H9 (cell line): ENCODE results near the gene CHN2. TPM values are rescaled to one million over a fixed set of nuclear protein-coding genes. Genes with fewer than 3 reads are reported as not detected.

ENCODE experiments used
- DNase-seq: peaks from one replicate; pipeline ENCODE4 v3.0.0-alpha.2; 2017
- H2AFZ ChIP-seq: one replicate; pipeline ENCODE4 v1.6.1; 2013; ENCODE audit warnings: mild to moderate bottlenecking, low read length, control low read depth, moderate library complexity
- H2AK5ac ChIP-seq: 2 replicates; pipeline ENCODE4 v1.6.1; 2013; ENCODE audit warnings: low read length, control low read depth, mixed read lengths; ENCODE audit not compliant: insufficient read length
- H2BK120ac ChIP-seq: one replicate; pipeline ENCODE4 v1.6.1; 2013; ENCODE audit warnings: low read depth, mild to moderate bottlenecking, low read length, control low read depth, inconsistent platforms; ENCODE audit not compliant: poor library complexity, severe bottlenecking
- H2BK12ac ChIP-seq: 2 replicates; pipeline ENCODE4 v1.6.1; 2013; ENCODE audit warnings: low read length, control low read depth, mixed read lengths, low read depth; ENCODE audit not compliant: insufficient read length
- H2BK15ac ChIP-seq: 2 replicates; pipeline ENCODE4 v1.6.1; 2013; ENCODE audit warnings: low read depth, low read length, control low read depth
- H2BK20ac ChIP-seq: one replicate; pipeline ENCODE4 v1.6.1; 2013; ENCODE audit warnings: low read depth, mild to moderate bottlenecking, low read length, control low read depth, inconsistent platforms; ENCODE audit not compliant: poor library complexity, severe bottlenecking
- H2BK5ac ChIP-seq: 2 replicates; pipeline ENCODE4 v1.6.1; 2013; ENCODE audit warnings: low read length, control low read depth, mixed read lengths; ENCODE audit not compliant: insufficient read length
- H3K14ac ChIP-seq: 2 replicates; pipeline ENCODE4 v1.6.1; 2013; ENCODE audit warnings: low read length, control low read depth; ENCODE audit not compliant: insufficient read depth
- H3K18ac ChIP-seq: 2 replicates; pipeline ENCODE4 v1.6.1; 2013; ENCODE audit warnings: low read depth, mild to moderate bottlenecking, mixed read lengths, low read length, control low read depth; ENCODE audit not compliant: insufficient read length
- H3K23ac ChIP-seq: 2 replicates; pipeline ENCODE4 v1.6.1; 2013; ENCODE audit warnings: low read length, control low read depth, mixed read lengths, low read depth; ENCODE audit not compliant: insufficient read length
- H3K23me2 ChIP-seq: 2 replicates; pipeline ENCODE4 v1.6.1; 2013; ENCODE audit warnings: low read depth, mild to moderate bottlenecking, mixed read lengths, low read length, control low read depth; ENCODE audit not compliant: insufficient read length, poor library complexity, severe bottlenecking
- H3K27ac ChIP-seq: 2 replicates; pipeline ENCODE4 v1.5.1; 2013; ENCODE audit warnings: low read length, control low read depth, mixed read lengths, low read depth; ENCODE audit not compliant: insufficient read length
- H3K27me3 ChIP-seq: 2 replicates; pipeline ENCODE4 v1.6.1; 2013; ENCODE audit warnings: low read length, control low read depth, inconsistent platforms; ENCODE audit not compliant: insufficient read depth
- H3K4ac ChIP-seq: 2 replicates; pipeline ENCODE4 v1.6.1; 2013; ENCODE audit warnings: low read depth, mild to moderate bottlenecking, control low read depth, inconsistent platforms, low read length, moderate library complexity
- H3K4me1 ChIP-seq: 2 replicates; pipeline ENCODE4 v1.6.1; 2013; ENCODE audit warnings: low read length, control low read depth, inconsistent platforms; ENCODE audit not compliant: insufficient read depth
- H3K4me2 ChIP-seq: 2 replicates; pipeline ENCODE4 v1.6.1; 2013; ENCODE audit warnings: low read length, control low read depth, mixed read lengths; ENCODE audit not compliant: insufficient read length, insufficient read depth
- H3K56ac ChIP-seq: 2 replicates; pipeline ENCODE4 v1.6.1; 2013; ENCODE audit warnings: low read depth, mild to moderate bottlenecking, mixed read lengths, low read length, control low read depth; ENCODE audit not compliant: insufficient read length
- H3K79me1 ChIP-seq: 2 replicates; pipeline ENCODE4 v1.6.1; 2013; ENCODE audit warnings: low read depth, mild to moderate bottlenecking, moderate library complexity, low read length, control low read depth, inconsistent platforms; ENCODE audit not compliant: insufficient read depth, poor library complexity, severe bottlenecking
- H3K79me2 ChIP-seq: 2 replicates; pipeline ENCODE4 v1.6.1; 2013; ENCODE audit warnings: low read length, control low read depth, inconsistent platforms; ENCODE audit not compliant: insufficient read depth
- H3K9ac ChIP-seq: 2 replicates; pipeline ENCODE4 v1.6.1; 2013; ENCODE audit warnings: low read length, control low read depth, mixed read lengths; ENCODE audit not compliant: insufficient read length; ENCODE audit errors: extremely low read depth
- H3K9me3 ChIP-seq: one replicate; pipeline ENCODE4 v1.6.1; 2013; ENCODE audit warnings: low read depth, low read length, inconsistent platforms; ENCODE audit not compliant: control insufficient read depth
- H3T11ph ChIP-seq: one replicate; pipeline ENCODE4 v1.6.1; 2013; ENCODE audit warnings: mild to moderate bottlenecking, low read length, control low read depth, inconsistent platforms
- H4K20me1 ChIP-seq: one replicate; pipeline ENCODE4 v1.6.1; 2013; ENCODE audit not compliant: control insufficient read depth, insufficient read length, insufficient read depth
- H4K5ac ChIP-seq: 2 replicates; pipeline ENCODE4 v1.6.1; 2013; ENCODE audit warnings: low read depth, mild to moderate bottlenecking, mixed read lengths, low read length, control low read depth; ENCODE audit not compliant: insufficient read length
- H4K8ac ChIP-seq: replicated peaks from 2 replicates; pipeline ENCODE4 v1.6.1; 2013; ENCODE audit warnings: low read length, control low read depth, mixed read lengths, low read depth; ENCODE audit not compliant: insufficient read length
- H4K91ac ChIP-seq: 2 replicates; pipeline ENCODE4 v1.6.1; 2013; ENCODE audit warnings: low read depth, mild to moderate bottlenecking, moderate library complexity, mixed read lengths, low read length, control low read depth; ENCODE audit not compliant: insufficient read length
- H3K27ac Mint-ChIP-seq, 3 experiments: 2 replicates in 2 of 3; 3 replicates in 1 of 3; pipeline ENCODE4 v1.8.0; 2020 to 2021; ENCODE audit warnings: mixed read lengths in 3 of 3, mild to moderate bottlenecking in 1 of 3, moderate library complexity in 1 of 3
- H3K27me3 Mint-ChIP-seq: 2 replicates; pipeline ENCODE4 v1.8.0; 2021; ENCODE audit warnings: low read depth, mild to moderate bottlenecking, moderate library complexity, mixed read lengths
- H3K36me3 Mint-ChIP-seq, 3 experiments: 2 replicates in 2 of 3; 3 replicates in 1 of 3; pipeline ENCODE4 v1.8.0; 2020 to 2021; ENCODE audit warnings: low read depth in 3 of 3, mixed read lengths in 3 of 3; ENCODE audit not compliant: insufficient read depth in 1 of 3
- H3K4me1 Mint-ChIP-seq, 2 experiments: 2 replicates each; pipeline ENCODE4 v1.8.0; 2020; ENCODE audit warnings: mixed read lengths in 2 of 2
- H3K4me3 Mint-ChIP-seq, 2 experiments: 2 replicates in 1 of 2; 3 replicates in 1 of 2; pipeline ENCODE4 v1.8.0; 2020 to 2021; ENCODE audit warnings: mild to moderate bottlenecking in 2 of 2, mixed read lengths in 2 of 2, moderate library complexity in 1 of 2
- H3K9me3 Mint-ChIP-seq, 2 experiments: 2 replicates in 1 of 2; 3 replicates in 1 of 2; pipeline ENCODE4 v1.8.0; 2020; ENCODE audit warnings: mild to moderate bottlenecking in 2 of 2, mixed read lengths in 2 of 2, moderate library complexity in 1 of 2
- WGBS: extraction: QIAGEN DNeasy Blood & Tissue Kit; methylation state at CpG from one replicate; pipeline ENCODE4 v1.1.7; 2013; ENCODE audit warnings: missing lambda C conversion rate, low lambda C conversion rate, mixed read lengths; ENCODE audit not compliant: insufficient read length; ENCODE audit errors: extremely low coverage; 5-methylcytosine and 5-hydroxymethylcytosine counted together
- total RNA-seq: library from RNA; stranded (reverse); gene quantifications from 2 replicates; pipeline ENCODE4 v1.2.1, GENCODE V29; 2021
- TF ChIP-seq, protein P1 (sequence below): fragments of 200-600 bp; sonication (generic); conservative IDR thresholded peaks from 3 replicates; pipeline ENCODE4 v1.8.0; 2021; ENCODE audit warnings: antibody characterized with exemption, mild to moderate bottlenecking

Gene CHN2
- total RNA-seq, 1 experiment from 2014 or later, result 3.3 TPM

DNA sequence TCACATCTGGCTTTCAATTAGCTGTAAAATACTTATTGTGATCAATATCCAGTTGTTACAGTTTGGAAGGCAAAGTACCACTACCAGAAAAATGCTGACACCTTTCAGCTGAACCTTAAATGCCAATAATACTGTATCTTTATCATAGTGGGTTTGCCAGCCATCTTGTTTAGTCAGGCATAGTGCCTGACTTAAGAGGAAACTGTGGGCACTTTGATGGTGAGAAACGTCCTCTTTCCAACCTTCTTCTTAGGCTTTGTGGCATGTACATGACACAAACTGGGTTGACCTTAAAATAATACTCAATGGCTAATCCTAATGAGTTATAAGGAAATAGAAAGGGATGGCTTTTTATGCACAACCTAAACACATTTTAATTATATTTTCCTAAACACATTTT is 316.8 kb downstream of the CHN2 start:
- Histone ChIP-seq H2BK5ac (no peak overlapping the region), H4K91ac (no peak overlapping the region), H3K79me1 (no peaks in the 10 kb centered on the region), H3K14ac (no peak overlapping the region), H4K8ac (no peak overlapping the region), H3K4me1 (no peaks in the 10 kb centered on the region), H3K56ac (no peak overlapping the region), H3K23ac (no peak overlapping the region), H2BK12ac (no peak overlapping the region), H3K9ac (no peak overlapping the region), H2BK120ac (no peak overlapping the region), H4K5ac (no peak overlapping the region), H3T11ph (no peak overlapping the region), H3K27ac (no peak overlapping the region), H2BK20ac (no peak overlapping the region), H4K20me1 (no peaks in the 10 kb centered on the region), H2AK5ac (no peak overlapping the region), H2AFZ (no peak overlapping the region), H3K27me3 (no peaks in the 10 kb centered on the region), H3K4me2 (no peak overlapping the region), H3K79me2 (no peaks in the 10 kb centered on the region), H3K23me2 (no peaks in the 10 kb centered on the region), H2BK15ac (no peak overlapping the region), H3K4ac (no peak overlapping the region), H3K9me3 (no peaks in the 10 kb centered on the region), H3K18ac (no peak overlapping the region)
- no peak overlapping the region for H3K4me3 Mint-ChIP-seq
- TF ChIP-seq, protein P1, sequence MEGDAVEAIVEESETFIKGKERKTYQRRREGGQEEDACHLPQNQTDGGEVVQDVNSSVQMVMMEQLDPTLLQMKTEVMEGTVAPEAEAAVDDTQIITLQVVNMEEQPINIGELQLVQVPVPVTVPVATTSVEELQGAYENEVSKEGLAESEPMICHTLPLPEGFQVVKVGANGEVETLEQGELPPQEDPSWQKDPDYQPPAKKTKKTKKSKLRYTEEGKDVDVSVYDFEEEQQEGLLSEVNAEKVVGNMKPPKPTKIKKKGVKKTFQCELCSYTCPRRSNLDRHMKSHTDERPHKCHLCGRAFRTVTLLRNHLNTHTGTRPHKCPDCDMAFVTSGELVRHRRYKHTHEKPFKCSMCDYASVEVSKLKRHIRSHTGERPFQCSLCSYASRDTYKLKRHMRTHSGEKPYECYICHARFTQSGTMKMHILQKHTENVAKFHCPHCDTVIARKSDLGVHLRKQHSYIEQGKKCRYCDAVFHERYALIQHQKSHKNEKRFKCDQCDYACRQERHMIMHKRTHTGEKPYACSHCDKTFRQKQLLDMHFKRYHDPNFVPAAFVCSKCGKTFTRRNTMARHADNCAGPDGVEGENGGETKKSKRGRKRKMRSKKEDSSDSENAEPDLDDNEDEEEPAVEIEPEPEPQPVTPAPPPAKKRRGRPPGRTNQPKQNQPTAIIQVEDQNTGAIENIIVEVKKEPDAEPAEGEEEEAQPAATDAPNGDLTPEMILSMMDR, result no peak
- no peaks in the 10 kb centered on the region for H3K9me3 Mint-ChIP-seq
- H3K4me1 Mint-ChIP-seq, result peaks cover 0 to 3% of the 10 kb centered on the region in 2 experiments; a peak in 1 of 4 replicates
- no peaks in the 10 kb centered on the region; a peak in 2 of 7 replicates for H3K36me3 Mint-ChIP-seq
- no peak for DNase-seq
- H3K27me3 Mint-ChIP-seq, result no peaks in the 10 kb centered on the region
- H3K27ac Mint-ChIP-seq, result no peak overlapping the region
- WGBS, result no CpG with 5 or more reads among the region's 1 CpG
